PC-3 (cell line): ENCODE measurements around the gene SCD5.

Experiments used
- CTCF ChIP-seq: fragments of 300-600 bp; sonication (generic); conservative IDR thresholded peaks from 2 replicates; pipeline ENCODE4 v1.5.1; 2017; ENCODE audit warnings: antibody characterized with exemption, low read depth, mild to moderate bottlenecking, low read length
- EZH2 ChIP-seq: fragments of 300-600 bp; sonication (generic); IDR thresholded peaks from one replicate; pipeline ENCODE4 v1.6.1; 2017; ENCODE audit warnings: antibody characterized with exemption, mild to moderate bottlenecking, low read length; ENCODE audit not compliant: unreplicated experiment
- EZH2phosphoT487 ChIP-seq: fragments of 300-600 bp; sonication (generic); IDR thresholded peaks from 2 replicates; pipeline ENCODE4 v1.6.1; 2018; ENCODE audit warnings: mild to moderate bottlenecking, antibody characterized with exemption, low read length, borderline replicate concordance

GRCh38 chr4:82681754-82682153 lies 116.8 kb downstream of the SCD5 start:
- TF ChIP-seq CTCF = no peak
- TF ChIP-seq EZH2 = no peak
- TF ChIP-seq EZH2phosphoT487 = no peak
